HepG2 (cell line): ENCODE measurements around the gene ZNF326.

Experiments
- AGO1 ChIP-seq: fragments of 200-400 bp; formaldehyde crosslinking; IDR thresholded peaks from 2 replicates; pipeline ENCODE4 v1.6.1; 2017; ENCODE audit warnings: mild to moderate bottlenecking, low read depth, low read length, moderate library complexity; ENCODE audit not compliant: poor library complexity, severe bottlenecking
- ATF3 ChIP-seq: sonication (generic); formaldehyde crosslinking; IDR thresholded peaks from 2 replicates; pipeline ENCODE4 v1.4.0; 2020; ENCODE audit warnings: missing genetic modification reagents
- GTF2F1 ChIP-seq: fragments of 150-350 bp; IDR thresholded peaks from 2 replicates; pipeline ENCODE4 v1.6.1; 2014; ENCODE audit warnings: low read length
- PATZ1 ChIP-seq: sonication (generic); formaldehyde crosslinking; IDR thresholded peaks from 2 replicates; pipeline ENCODE4 v1.4.0; 2020; ENCODE audit warnings: missing genetic modification reagents
- PBX3 ChIP-seq: sonication (generic); formaldehyde crosslinking; IDR thresholded peaks from 2 replicates; pipeline ENCODE4 v1.8.1; 2023; ENCODE audit warnings: missing genetic modification reagents, inconsistent platforms, borderline replicate concordance
- RELA ChIP-seq: sonication (generic); formaldehyde crosslinking; IDR thresholded peaks from 2 replicates; pipeline ENCODE4 v1.4.0; 2020; ENCODE audit warnings: missing genetic modification reagents
- RFXAP ChIP-seq: sonication (generic); formaldehyde crosslinking; IDR thresholded peaks from 2 replicates; pipeline ENCODE4 v1.4.0; 2020; ENCODE audit warnings: missing genetic modification reagents, borderline replicate concordance
- ZNF160 ChIP-seq: sonication (generic); formaldehyde crosslinking; IDR thresholded peaks from 2 replicates; pipeline ENCODE4 v1.8.0; 2022; ENCODE audit warnings: mild to moderate bottlenecking, inconsistent platforms, missing genetic modification reagents
- ZNF383 ChIP-seq: sonication (generic); formaldehyde crosslinking; IDR thresholded peaks from 2 replicates; pipeline ENCODE4 v1.4.0; 2020; ENCODE audit warnings: missing genetic modification reagents, mild to moderate bottlenecking, borderline replicate concordance
- ZZZ3 ChIP-seq: sonication (generic); formaldehyde crosslinking; IDR thresholded peaks from 2 replicates; pipeline ENCODE4 v1.4.0; 2020; ENCODE audit warnings: missing genetic modification reagents, mild to moderate bottlenecking, borderline replicate concordance
- TF ChIP-seq, protein P1 (sequence below): sonication (generic); formaldehyde crosslinking; IDR thresholded peaks from 2 replicates; pipeline ENCODE4 v1.4.0; 2020; ENCODE audit warnings: mild to moderate bottlenecking, missing genetic modification reagents
- TF ChIP-seq, protein P2 (sequence below): sonication (generic); formaldehyde crosslinking; IDR thresholded peaks from 2 replicates; pipeline ENCODE4 v1.5.0; 2020; ENCODE audit warnings: mild to moderate bottlenecking, missing genetic modification reagents, moderate library complexity
- TF ChIP-seq, protein P3 (sequence below): sonication (generic); formaldehyde crosslinking; IDR thresholded peaks from 2 replicates; pipeline ENCODE4 v1.4.0; 2020; ENCODE audit warnings: missing genetic modification reagents

DNA sequence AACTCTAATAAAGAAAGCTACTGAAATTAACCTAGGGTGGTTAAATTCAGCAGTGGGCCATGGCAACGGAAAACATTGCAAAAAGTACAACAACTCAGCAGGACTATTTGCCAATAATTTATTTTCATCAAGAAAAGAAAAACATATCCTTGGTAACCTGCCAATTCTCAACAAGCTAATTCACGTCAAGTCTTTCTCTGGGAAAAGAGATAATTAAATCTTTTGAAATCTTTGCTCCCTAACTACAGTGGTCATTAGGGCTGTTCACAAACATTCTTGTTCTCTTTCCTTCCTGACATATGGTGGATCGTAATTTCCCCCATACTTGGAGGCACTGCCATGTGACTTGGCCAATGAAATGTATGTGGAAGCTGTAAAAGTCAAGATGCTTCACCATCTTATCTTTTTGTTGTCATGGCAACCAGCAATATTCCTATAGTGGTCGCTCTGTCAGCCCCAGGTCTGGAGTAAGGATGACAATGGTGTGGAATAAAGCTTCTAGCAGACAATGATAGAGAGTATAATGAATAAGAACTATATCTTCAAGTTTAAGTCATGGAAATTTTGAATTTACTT, 29.6 kb upstream of the ZNF326 start:
- no peak for TF ChIP-seq AGO1
- TF ChIP-seq, protein P1, sequence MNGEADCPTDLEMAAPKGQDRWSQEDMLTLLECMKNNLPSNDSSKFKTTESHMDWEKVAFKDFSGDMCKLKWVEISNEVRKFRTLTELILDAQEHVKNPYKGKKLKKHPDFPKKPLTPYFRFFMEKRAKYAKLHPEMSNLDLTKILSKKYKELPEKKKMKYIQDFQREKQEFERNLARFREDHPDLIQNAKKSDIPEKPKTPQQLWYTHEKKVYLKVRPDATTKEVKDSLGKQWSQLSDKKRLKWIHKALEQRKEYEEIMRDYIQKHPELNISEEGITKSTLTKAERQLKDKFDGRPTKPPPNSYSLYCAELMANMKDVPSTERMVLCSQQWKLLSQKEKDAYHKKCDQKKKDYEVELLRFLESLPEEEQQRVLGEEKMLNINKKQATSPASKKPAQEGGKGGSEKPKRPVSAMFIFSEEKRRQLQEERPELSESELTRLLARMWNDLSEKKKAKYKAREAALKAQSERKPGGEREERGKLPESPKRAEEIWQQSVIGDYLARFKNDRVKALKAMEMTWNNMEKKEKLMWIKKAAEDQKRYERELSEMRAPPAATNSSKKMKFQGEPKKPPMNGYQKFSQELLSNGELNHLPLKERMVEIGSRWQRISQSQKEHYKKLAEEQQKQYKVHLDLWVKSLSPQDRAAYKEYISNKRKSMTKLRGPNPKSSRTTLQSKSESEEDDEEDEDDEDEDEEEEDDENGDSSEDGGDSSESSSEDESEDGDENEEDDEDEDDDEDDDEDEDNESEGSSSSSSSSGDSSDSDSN (CRISPR knock-in tag): no peak
- TF ChIP-seq ATF3 (CRISPR knock-in tag): no peak
- TF ChIP-seq ZZZ3 (CRISPR knock-in tag): no peak
- TF ChIP-seq, protein P2, sequence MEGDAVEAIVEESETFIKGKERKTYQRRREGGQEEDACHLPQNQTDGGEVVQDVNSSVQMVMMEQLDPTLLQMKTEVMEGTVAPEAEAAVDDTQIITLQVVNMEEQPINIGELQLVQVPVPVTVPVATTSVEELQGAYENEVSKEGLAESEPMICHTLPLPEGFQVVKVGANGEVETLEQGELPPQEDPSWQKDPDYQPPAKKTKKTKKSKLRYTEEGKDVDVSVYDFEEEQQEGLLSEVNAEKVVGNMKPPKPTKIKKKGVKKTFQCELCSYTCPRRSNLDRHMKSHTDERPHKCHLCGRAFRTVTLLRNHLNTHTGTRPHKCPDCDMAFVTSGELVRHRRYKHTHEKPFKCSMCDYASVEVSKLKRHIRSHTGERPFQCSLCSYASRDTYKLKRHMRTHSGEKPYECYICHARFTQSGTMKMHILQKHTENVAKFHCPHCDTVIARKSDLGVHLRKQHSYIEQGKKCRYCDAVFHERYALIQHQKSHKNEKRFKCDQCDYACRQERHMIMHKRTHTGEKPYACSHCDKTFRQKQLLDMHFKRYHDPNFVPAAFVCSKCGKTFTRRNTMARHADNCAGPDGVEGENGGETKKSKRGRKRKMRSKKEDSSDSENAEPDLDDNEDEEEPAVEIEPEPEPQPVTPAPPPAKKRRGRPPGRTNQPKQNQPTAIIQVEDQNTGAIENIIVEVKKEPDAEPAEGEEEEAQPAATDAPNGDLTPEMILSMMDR (CRISPR knock-in tag): no peak
- TF ChIP-seq PATZ1 (CRISPR knock-in tag): no peak
- TF ChIP-seq PBX3 (CRISPR knock-in tag): no peak
- TF ChIP-seq ZNF160: no peak
- TF ChIP-seq ZNF383: no peak
- TF ChIP-seq RFXAP (CRISPR knock-in tag): no peak
- no peak for TF ChIP-seq GTF2F1
- TF ChIP-seq, protein P3, sequence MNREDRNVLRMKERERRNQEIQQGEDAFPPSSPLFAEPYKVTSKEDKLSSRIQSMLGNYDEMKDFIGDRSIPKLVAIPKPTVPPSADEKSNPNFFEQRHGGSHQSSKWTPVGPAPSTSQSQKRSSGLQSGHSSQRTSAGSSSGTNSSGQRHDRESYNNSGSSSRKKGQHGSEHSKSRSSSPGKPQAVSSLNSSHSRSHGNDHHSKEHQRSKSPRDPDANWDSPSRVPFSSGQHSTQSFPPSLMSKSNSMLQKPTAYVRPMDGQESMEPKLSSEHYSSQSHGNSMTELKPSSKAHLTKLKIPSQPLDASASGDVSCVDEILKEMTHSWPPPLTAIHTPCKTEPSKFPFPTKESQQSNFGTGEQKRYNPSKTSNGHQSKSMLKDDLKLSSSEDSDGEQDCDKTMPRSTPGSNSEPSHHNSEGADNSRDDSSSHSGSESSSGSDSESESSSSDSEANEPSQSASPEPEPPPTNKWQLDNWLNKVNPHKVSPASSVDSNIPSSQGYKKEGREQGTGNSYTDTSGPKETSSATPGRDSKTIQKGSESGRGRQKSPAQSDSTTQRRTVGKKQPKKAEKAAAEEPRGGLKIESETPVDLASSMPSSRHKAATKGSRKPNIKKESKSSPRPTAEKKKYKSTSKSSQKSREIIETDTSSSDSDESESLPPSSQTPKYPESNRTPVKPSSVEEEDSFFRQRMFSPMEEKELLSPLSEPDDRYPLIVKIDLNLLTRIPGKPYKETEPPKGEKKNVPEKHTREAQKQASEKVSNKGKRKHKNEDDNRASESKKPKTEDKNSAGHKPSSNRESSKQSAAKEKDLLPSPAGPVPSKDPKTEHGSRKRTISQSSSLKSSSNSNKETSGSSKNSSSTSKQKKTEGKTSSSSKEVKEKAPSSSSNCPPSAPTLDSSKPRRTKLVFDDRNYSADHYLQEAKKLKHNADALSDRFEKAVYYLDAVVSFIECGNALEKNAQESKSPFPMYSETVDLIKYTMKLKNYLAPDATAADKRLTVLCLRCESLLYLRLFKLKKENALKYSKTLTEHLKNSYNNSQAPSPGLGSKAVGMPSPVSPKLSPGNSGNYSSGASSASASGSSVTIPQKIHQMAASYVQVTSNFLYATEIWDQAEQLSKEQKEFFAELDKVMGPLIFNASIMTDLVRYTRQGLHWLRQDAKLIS (CRISPR knock-in tag): no peak
- TF ChIP-seq RELA (CRISPR knock-in tag): no peak
